Esophagus (tissue), 2 donors: ENCODE data around the gene IFNB1. TPM values are rescaled to one million over a fixed set of nuclear protein-coding genes. Genes with fewer than 3 reads are reported as not detected.

Source experiments
- H3K27ac ChIP-seq, 2 donors: one replicate each; pipeline ENCODE4 v1.5.1; 2013; ENCODE audit warnings: low read depth in 2 of 2, mild to moderate bottlenecking in 2 of 2, inconsistent platforms in 1 of 2, low read length in 1 of 2, moderate library complexity in 1 of 2
- H3K27me3 ChIP-seq, 2 donors: one replicate each; pipeline ENCODE4 v1.6.1; 2013; ENCODE audit warnings: low read length in 2 of 2, control low read depth in 1 of 2, mild to moderate bottlenecking in 1 of 2; ENCODE audit not compliant: insufficient read depth in 2 of 2, control insufficient read depth in 1 of 2
- H3K36me3 ChIP-seq, 2 donors: one replicate each; pipeline ENCODE4 v1.6.1; 2013; ENCODE audit warnings: low read length in 1 of 2; ENCODE audit not compliant: control insufficient read depth in 2 of 2, insufficient read depth in 2 of 2
- H3K4me1 ChIP-seq, 2 donors: one replicate each; pipeline ENCODE4 v1.6.1; 2013; ENCODE audit warnings: low read length in 1 of 2; ENCODE audit not compliant: control insufficient read depth in 2 of 2, insufficient read depth in 2 of 2
- H3K4me3 ChIP-seq, 2 donors: one replicate each; pipeline ENCODE4 v1.5.1; 2013; ENCODE audit warnings: low read length in 2 of 2, mild to moderate bottlenecking in 2 of 2, low read depth in 1 of 2, moderate library complexity in 1 of 2
- H3K9me3 ChIP-seq, 2 donors: one replicate each; pipeline ENCODE4 v1.6.1; 2013; ENCODE audit warnings: mild to moderate bottlenecking in 2 of 2, low read depth in 1 of 2, low read length in 1 of 2, moderate library complexity in 1 of 2; ENCODE audit not compliant: control insufficient read depth in 2 of 2, insufficient read depth in 1 of 2
- WGBS, 2 donors: extraction: QIAGEN DNeasy Blood & Tissue Kit; methylation state at CpG; one replicate each; pipeline ENCODE4 v1.1.7; 2013; 5-methylcytosine and 5-hydroxymethylcytosine counted together
- polyA plus RNA-seq, 2 donors: library from polyadenylated mRNA; stranded (reverse); fragments of 200-250 nt; gene quantifications; one replicate each; pipeline ENCODE4 v1.2.3, GENCODE V29; 2013
- donor health status: healthy with polysubstance abuse.
- donor health status: Bipolar disorder and iron deficiency.

Gene IFNB1
- polyA plus RNA-seq, 2 donors = not detected

GRCh38 chr9:21039302-21039701 is 38.4 kb downstream of the IFNB1 start:
- H3K27ac ChIP-seq = no peak overlapping the region
- no peak overlapping the region for H3K4me3 ChIP-seq
- no peaks in the 10 kb centered on the region for H3K36me3 ChIP-seq
- no peaks in the 10 kb centered on the region for H3K4me1 ChIP-seq
- no peaks in the 10 kb centered on the region for H3K27me3 ChIP-seq
- 92 to 99% methylated on average over 1 of the region's 1 CpG for WGBS, 2 donors
- no peaks in the 10 kb centered on the region for H3K9me3 ChIP-seq

- H3K27me3 ChIP-seq = no peaks in the 10 kb centered on the region
- H3K36me3 ChIP-seq = no peaks in the 10 kb centered on the region
- WGBS, 2 donors = 93 to 97% methylated on average over 2 of the region's 2 CpGs
- no peaks in the 10 kb centered on the region for H3K4me1 ChIP-seq
- no peak overlapping the region for H3K27ac ChIP-seq
- H3K4me3 ChIP-seq = no peak overlapping the region
- no peaks in the 10 kb centered on the region for H3K9me3 ChIP-seq
Observed at GRCh38 chr9:21037278-21037677, 40.5 kb downstream of the IFNB1 start.

GRCh38 chr9:21031808-21032183 is 45.9 kb downstream of the IFNB1 start:
- Histone ChIP-seq H3K27me3 (no peaks in the 10 kb centered on the region), H3K27ac (peak overlapping the region; percentile 20 to 57), H3K4me1 (no peaks in the 10 kb centered on the region), H3K9me3 (no peaks in the 10 kb centered on the region), H3K36me3 (no peaks in the 10 kb centered on the region), H3K4me3 (peak overlapping the region; percentile 49 to 69)
- WGBS, 2 donors = 70 to 71% methylated on average over 22 of the region's 22 CpGs

- 2 to 7% methylated on average over 38 to 46 of the region's 46 CpGs for WGBS, 2 donors
- Histone ChIP-seq H3K4me1 (no peaks in the 10 kb centered on the region), H3K27ac (peak within 1 kb of the TSS; percentile 57 to 82), H3K36me3 (no peaks in the 10 kb centered on the region), H3K9me3 (no peaks in the 10 kb centered on the region), H3K27me3 (no peaks in the 10 kb centered on the region), H3K4me3 (peak within 1 kb of the TSS; percentile 49 to 69)
Observed at GRCh38 chr9:21031091-21031807, 46.5 kb downstream of the IFNB1 start, which contains the start of gene HACD4. TSS of gene HACD4 (minus strand) at chr9:21031640. CDS start at chr9:21031590, 50 bp downstream.

GRCh38 chr9:21030389-21031035 is 47.2 kb downstream of the IFNB1 start:
- H3K27ac ChIP-seq = peak overlapping the region; percentile 57 to 82
- WGBS, 2 donors = 67 to 72% methylated on average over 5 of the region's 5 CpGs
- no peaks in the 10 kb centered on the region for H3K27me3 ChIP-seq
- peaks cover 0 to 3% of the 10 kb centered on the region in 2 donors for H3K36me3 ChIP-seq
- H3K4me1 ChIP-seq = no peaks in the 10 kb centered on the region
- H3K4me3 ChIP-seq = peak overlapping the region in 1 of 2 donors; percentile 69
- H3K9me3 ChIP-seq = no peaks in the 10 kb centered on the region

GRCh38 chr9:21029661-21030060 is 48.1 kb downstream of the IFNB1 start:
- Histone ChIP-seq H3K9me3 (no peaks in the 10 kb centered on the region), H3K36me3 (peaks cover 0 to 3% of the 10 kb centered on the region in 2 donors), H3K4me3 (no peak overlapping the region), H3K27me3 (no peaks in the 10 kb centered on the region), H3K27ac (no peak overlapping the region), H3K4me1 (no peaks in the 10 kb centered on the region)
- 60 to 65% methylated on average over 8 of the region's 8 CpGs for WGBS, 2 donors

GRCh38 chr9:21028466-21028865 is 49.3 kb downstream of the IFNB1 start:
- Histone ChIP-seq H3K36me3 (peaks cover 0 to 3% of the 10 kb centered on the region in 2 donors), H3K27me3 (no peaks in the 10 kb centered on the region), H3K4me3 (no peak overlapping the region), H3K9me3 (no peaks in the 10 kb centered on the region), H3K4me1 (no peaks in the 10 kb centered on the region), H3K27ac (no peak overlapping the region)
- WGBS, 2 donors = 40 to 49% methylated on average over 3 of the region's 3 CpGs

- H3K27me3 ChIP-seq = no peaks in the 10 kb centered on the region
- WGBS, 2 donors = 68 to 73% methylated on average over 4 of the region's 4 CpGs
- no peaks in the 10 kb centered on the region for H3K4me1 ChIP-seq
- H3K9me3 ChIP-seq = no peaks in the 10 kb centered on the region
- H3K27ac ChIP-seq = peak overlapping the region in 1 of 2 donors; percentile 22
- peaks cover 0 to 3% of the 10 kb centered on the region in 2 donors for H3K36me3 ChIP-seq
- no peak overlapping the region for H3K4me3 ChIP-seq
Observed at GRCh38 chr9:21027295-21027694, 50.4 kb downstream of the IFNB1 start.
